Measurements from ENCODE around the gene NCOA3.

GRCh38 chr20:47540443-47541354 lies 39.0 kb downstream of the NCOA3 start:
- no peak for TF ChIP-seq POLR2A (IDR thresholded peaks at IDR 0.05; ENCODE audit: low read length)
- no peak for TF ChIP-seq GATA1 (IDR thresholded peaks at IDR 0.05; ENCODE audit: low read depth, low read length)
